HUES64 (cell line): ENCODE data around the gene NFE2L2.
"Not testable (repeated sequence)": the region's sequence is repeated elsewhere in the genome, so short reads cannot be mapped to it uniquely, and the experiment has no call there.

Source experiments
- H3K27ac ChIP-seq: 2 replicates; pipeline ENCODE4 v1.7.0; 2013; ENCODE audit warnings: low read depth, low read length, inconsistent platforms
- H3K27me3 ChIP-seq: 2 replicates; pipeline ENCODE4 v1.6.1; 2013; ENCODE audit warnings: mild to moderate bottlenecking, low read length; ENCODE audit not compliant: insufficient read depth
- H3K36me3 ChIP-seq: 2 replicates; pipeline ENCODE4 v1.6.1; 2013; ENCODE audit warnings: mild to moderate bottlenecking, low read length; ENCODE audit not compliant: insufficient read depth
- H3K4me1 ChIP-seq: 2 replicates; pipeline ENCODE4 v1.6.1; 2013; ENCODE audit warnings: mild to moderate bottlenecking, low read length, moderate library complexity; ENCODE audit not compliant: insufficient read depth
- H3K4me3 ChIP-seq: 2 replicates; pipeline ENCODE4 v1.5.1; 2013; ENCODE audit warnings: mild to moderate bottlenecking, low read length, moderate library complexity
- H3K9ac ChIP-seq: 2 replicates; pipeline ENCODE4 v1.6.1; 2013; ENCODE audit warnings: mild to moderate bottlenecking, low read depth, low read length
- H3K9me3 ChIP-seq: 2 replicates; pipeline ENCODE4 v1.6.1; 2013; ENCODE audit warnings: low read depth, low read length; ENCODE audit not compliant: insufficient read depth
- WGBS: fragments of 150-250, 120-280 bp; methylation state at CpG from one replicate; pipeline ENCODE4 v1.1.7; 2013; ENCODE audit warnings: missing lambda C conversion rate; 5-methylcytosine and 5-hydroxymethylcytosine counted together

NFE2L2 gene

GRCh38 chr2:177231270-177231669, 33.3 kb downstream of the NFE2L2 start:
- Histone ChIP-seq H3K9ac (no peak overlapping the region), H3K27me3 (no peaks in the 10 kb centered on the region), H3K36me3 (peaks cover 50% of the 10 kb centered on the region), H3K27ac (no peak overlapping the region), H3K4me3 (no peak overlapping the region), H3K4me1 (no peaks in the 10 kb centered on the region), H3K9me3 (no peaks in the 10 kb centered on the region)
- 93% methylated on average over 3 of the region's 3 CpGs for WGBS

DNA sequence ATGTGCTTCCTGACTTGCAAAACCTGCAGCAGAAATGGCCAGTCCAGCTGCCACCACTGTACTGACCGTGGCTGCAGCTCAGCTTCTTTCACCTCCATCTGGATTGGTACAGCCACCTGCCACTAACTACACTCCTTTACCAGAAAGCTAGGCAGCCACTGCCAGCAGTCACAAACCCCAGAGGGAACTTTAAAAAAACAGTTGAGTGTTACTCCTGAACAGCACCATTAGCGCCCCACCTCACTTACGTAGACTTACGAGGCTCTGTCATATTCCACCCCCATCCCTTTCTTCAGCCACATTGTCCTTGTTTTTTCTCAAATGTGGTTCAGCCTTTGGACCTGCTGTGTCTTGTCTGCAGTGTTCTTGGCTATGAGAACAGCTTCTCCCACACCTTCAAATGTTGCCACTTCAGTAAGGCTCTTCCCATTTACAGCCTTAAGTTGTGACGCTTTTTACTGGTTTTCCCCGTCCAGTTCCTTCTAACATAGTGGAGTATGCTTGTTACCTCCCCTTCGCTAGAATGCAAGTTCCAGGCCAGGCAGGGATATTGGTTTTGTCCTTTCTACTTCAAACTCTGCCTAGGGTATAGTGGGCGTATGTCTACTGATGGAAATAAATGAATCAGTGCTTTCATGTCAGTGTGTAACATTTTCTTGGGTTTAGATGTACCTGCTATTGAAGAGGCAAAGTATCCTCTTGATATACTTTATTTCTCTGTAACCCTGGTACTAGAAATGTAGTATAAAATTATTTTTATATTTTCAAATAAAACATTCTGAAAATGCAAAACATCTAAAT, 34.9 kb downstream of the NFE2L2 start:
- Histone ChIP-seq H3K36me3 (peaks cover 50% of the 10 kb centered on the region), H3K4me1 (no peaks in the 10 kb centered on the region), H3K4me3 (no peak overlapping the region), H3K27me3 (no peaks in the 10 kb centered on the region), H3K9ac (no peak overlapping the region), H3K27ac (no peak overlapping the region), H3K9me3 (no peaks in the 10 kb centered on the region)
- 89% methylated on average over 8 of the region's 8 CpGs for WGBS

- 80% methylated on average over 2 of the region's 2 CpGs for WGBS
- Histone ChIP-seq H3K4me3 (no peak overlapping the region), H3K9me3 (no peaks in the 10 kb centered on the region), H3K27ac (no peak overlapping the region), H3K27me3 (no peaks in the 10 kb centered on the region), H3K36me3 (peaks cover 41% of the 10 kb centered on the region), H3K9ac (no peak overlapping the region), H3K4me1 (no peaks in the 10 kb centered on the region)
Observed at GRCh38 chr2:177225965-177226360, 38.6 kb downstream of the NFE2L2 start.

DNA sequence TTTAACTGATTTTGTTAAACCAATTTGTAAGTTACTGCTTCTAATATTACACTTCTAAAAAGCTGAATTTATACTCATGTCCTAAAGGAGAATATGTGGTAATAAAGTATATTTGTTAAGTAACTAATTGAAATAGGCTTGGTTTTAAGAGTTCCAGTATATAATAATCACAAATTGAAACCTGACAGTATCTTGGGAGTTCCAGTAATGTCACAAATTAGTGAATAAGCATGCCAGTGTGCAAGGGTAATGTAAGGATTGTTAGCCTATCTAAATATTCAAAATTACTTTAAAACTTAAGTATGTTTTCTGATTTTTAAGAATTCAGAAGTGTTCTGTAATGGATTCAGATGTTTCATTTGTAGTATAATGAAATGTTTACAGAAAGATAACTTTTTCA, 41.1 kb downstream of the NFE2L2 start:
- H3K9ac ChIP-seq, H3K4me1 ChIP-seq, H3K27ac ChIP-seq, H3K9me3 ChIP-seq, H3K4me3 ChIP-seq, H3K27me3 ChIP-seq: not testable (repeated sequence)
- H3K36me3 ChIP-seq = peaks cover 48% of the 10 kb centered on the region

GRCh38 chr2:177221970-177222369, 42.6 kb downstream of the NFE2L2 start:
- Histone ChIP-seq H3K4me1 (peaks cover 2% of the 10 kb centered on the region; the same call in 1 of the 2 replicates), H3K9ac (no peak overlapping the region), H3K4me3 (no peak overlapping the region), H3K9me3 (no peaks in the 10 kb centered on the region), H3K27ac (no peak overlapping the region; the same call in 1 of the 2 replicates), H3K36me3 (peaks cover 63% of the 10 kb centered on the region), H3K27me3 (no peaks in the 10 kb centered on the region)
- WGBS = 97% methylated on average over 3 of the region's 3 CpGs

DNA sequence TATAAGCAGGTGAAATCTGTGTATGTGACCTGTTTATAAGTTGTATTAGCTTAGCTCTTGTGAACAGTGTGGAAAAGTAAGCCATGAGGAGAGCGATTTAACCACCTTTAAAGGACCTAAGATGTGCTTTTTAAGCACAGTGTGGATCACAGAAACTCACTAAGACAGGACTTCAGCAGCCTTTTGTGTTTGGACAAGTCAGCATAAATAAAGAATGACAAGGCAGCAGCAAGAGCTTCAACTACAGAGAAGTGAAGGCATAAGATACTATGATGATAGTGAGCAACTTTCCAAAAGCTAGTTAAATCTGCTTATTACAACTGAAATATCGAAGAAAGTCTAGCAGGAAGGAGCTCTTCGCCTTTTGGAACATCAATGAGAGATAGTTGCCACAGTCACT, 43.0 kb downstream of the NFE2L2 start:
- peaks cover 67% of the 10 kb centered on the region for H3K36me3 ChIP-seq
- H3K27me3 ChIP-seq = no peaks in the 10 kb centered on the region
- no peaks in the 10 kb centered on the region for H3K9me3 ChIP-seq
- H3K4me3 ChIP-seq = no peak overlapping the region
- 0 out of 2 replicates have a peak overlapping the region, but pooled peaks have one; percentile 5 for H3K27ac ChIP-seq
- H3K9ac ChIP-seq = no peak overlapping the region
- H3K4me1 ChIP-seq = peaks cover 3% of the 10 kb centered on the region; the same call in 1 of the 2 replicates
- WGBS = 94% methylated on average over 3 of the region's 3 CpGs

GRCh38 chr2:177219787-177220186, 44.7 kb downstream of the NFE2L2 start:
- H3K36me3 ChIP-seq = peaks cover 84% of the 10 kb centered on the region
- not testable (repeated sequence) for H3K4me1 ChIP-seq, H3K9me3 ChIP-seq, H3K27ac ChIP-seq, H3K9ac ChIP-seq, H3K27me3 ChIP-seq, H3K4me3 ChIP-seq
- WGBS = 100% methylated on average over 2 of the region's 2 CpGs

- Histone ChIP-seq H3K9ac (no peak overlapping the region), H3K36me3 (peaks cover 83% of the 10 kb centered on the region), H3K9me3 (no peaks in the 10 kb centered on the region), H3K27ac (no peak overlapping the region), H3K27me3 (no peaks in the 10 kb centered on the region), H3K4me1 (peaks cover 8% of the 10 kb centered on the region), H3K4me3 (no peak overlapping the region)
- 98% methylated on average over 5 of the region's 5 CpGs for WGBS
Observed at GRCh38 chr2:177217247-177217843, 47.2 kb downstream of the NFE2L2 start.

GRCh38 chr2:177212891-177213856, 51.4 kb downstream of the NFE2L2 start:
- H3K27ac ChIP-seq = peak overlapping the region; percentile 100
- peak overlapping the region; percentile 96 for H3K4me3 ChIP-seq
- H3K9ac ChIP-seq = peak overlapping the region; percentile 99
- peaks cover 17% of the 10 kb centered on the region for H3K4me1 ChIP-seq
- no peaks in the 10 kb centered on the region for H3K27me3 ChIP-seq
- H3K9me3 ChIP-seq = no peaks in the 10 kb centered on the region
- under 1% methylated on average over 73 of the region's 74 CpGs for WGBS
- H3K36me3 ChIP-seq = peaks cover 43% of the 10 kb centered on the region

DNA sequence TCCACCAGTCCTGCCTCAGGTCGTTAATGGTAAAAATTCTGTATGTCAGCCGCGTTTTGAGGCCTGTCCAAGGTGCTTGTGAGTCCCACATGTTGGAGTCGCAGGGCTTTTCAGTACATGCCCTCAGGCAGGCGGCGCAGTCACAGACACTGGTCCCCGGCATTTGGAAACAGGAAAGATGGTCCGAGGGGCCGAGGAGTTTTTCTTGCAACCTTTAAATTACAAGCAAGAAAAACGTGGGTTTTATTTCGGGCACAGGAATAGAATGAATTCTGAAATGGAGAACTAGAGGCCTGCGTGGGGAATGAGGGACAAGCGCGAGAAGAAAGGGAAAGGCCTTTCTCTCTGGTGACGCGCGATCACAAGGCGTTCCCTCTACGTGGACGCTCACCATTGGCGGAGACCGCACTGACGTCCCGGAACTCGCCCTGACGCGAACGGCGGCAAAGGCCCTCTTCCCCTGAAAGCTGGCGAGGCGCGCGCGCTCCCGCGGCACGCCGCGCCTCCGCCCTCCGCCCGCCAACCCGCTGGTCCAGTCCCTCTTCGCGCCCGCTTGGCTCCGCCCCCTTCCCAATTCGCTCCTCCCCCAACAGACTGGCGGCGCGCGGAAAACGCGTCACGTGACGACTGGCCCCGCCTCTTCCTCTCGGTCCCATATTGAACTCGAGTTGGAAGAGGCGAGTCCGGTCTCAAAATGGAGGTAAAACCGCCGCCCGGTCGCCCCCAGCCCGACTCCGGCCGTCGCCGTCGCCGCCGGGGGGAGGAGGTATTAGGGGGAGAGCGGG, 52.2 kb downstream of the NFE2L2 start, which contains the start of gene HNRNPA3:
Gene HNRNPA3 (plus strand): TSS at position 689 of the 785 bp plus-strand sequence. CDS start 6 bp downstream, at position 695.
- Histone ChIP-seq H3K9me3 (no peaks in the 10 kb centered on the region), H3K4me3 (peak within 1 kb of the TSS; percentile 96), H3K9ac (peak within 1 kb of the TSS; percentile 99), H3K27ac (peak within 1 kb of the TSS; percentile 100), H3K36me3 (peaks cover 34% of the 10 kb centered on the region), H3K27me3 (no peaks in the 10 kb centered on the region), H3K4me1 (peaks cover 17% of the 10 kb centered on the region)
- under 1% methylated on average over 74 of the region's 74 CpGs for WGBS
